Left kidney (tissue), 2 donors: ENCODE data around the gene KCNIP4. TPM values are rescaled to one million over a fixed set of nuclear protein-coding genes. Genes with fewer than 3 reads are reported as not detected.
"Not testable (repeated sequence)": the region's sequence is repeated elsewhere in the genome, so short reads cannot be mapped to it uniquely, and the experiment has no call there.

Source experiments
- DNase-seq: peaks from one replicate; pipeline ENCODE4 v3.0.0-alpha.2; 2013
- polyA plus RNA-seq: library from polyadenylated mRNA; unstranded; fragments of 120-200 nt; gene quantifications from one replicate; pipeline ENCODE4 v1.2.1, GENCODE V29; 2013; ENCODE audit not compliant: insufficient read length

KCNIP4 gene
- polyA plus RNA-seq, 1 donor = 13.0 TPM

DNA sequence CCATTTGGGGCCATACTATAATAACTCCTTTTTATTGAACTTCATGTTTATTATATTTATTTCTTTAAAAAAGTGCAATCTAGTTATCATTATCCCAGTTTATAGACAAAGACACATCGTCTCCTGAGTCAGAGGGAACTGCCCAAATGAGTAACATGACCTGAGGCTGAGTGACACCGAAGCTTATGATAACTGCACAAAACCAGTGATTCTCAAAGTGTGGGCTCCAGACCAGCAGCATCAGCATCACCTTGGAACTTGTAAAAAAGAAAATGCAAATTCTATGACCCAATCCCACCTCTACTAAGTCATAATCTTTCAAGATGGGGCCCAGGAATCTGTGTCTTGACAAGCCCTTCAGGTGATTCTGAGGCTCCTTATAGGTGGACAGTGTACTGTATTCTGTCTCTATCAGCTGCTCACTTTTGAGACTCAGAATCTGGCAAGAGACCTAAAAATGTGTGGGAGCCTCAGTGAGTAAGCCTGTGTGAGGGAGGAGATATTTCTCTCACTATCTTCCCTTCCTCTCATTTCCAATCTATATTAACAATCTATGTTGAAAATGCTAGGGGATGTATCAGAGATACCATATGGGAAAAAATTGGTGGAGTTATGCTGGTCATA, 1101.3 kb downstream of the KCNIP4 start:
- DNase-seq = no peak

- no peak for DNase-seq
These were observed 1104.3 kb downstream of the KCNIP4 start for GRCh38 chr4:20844311-20844710.

DNA sequence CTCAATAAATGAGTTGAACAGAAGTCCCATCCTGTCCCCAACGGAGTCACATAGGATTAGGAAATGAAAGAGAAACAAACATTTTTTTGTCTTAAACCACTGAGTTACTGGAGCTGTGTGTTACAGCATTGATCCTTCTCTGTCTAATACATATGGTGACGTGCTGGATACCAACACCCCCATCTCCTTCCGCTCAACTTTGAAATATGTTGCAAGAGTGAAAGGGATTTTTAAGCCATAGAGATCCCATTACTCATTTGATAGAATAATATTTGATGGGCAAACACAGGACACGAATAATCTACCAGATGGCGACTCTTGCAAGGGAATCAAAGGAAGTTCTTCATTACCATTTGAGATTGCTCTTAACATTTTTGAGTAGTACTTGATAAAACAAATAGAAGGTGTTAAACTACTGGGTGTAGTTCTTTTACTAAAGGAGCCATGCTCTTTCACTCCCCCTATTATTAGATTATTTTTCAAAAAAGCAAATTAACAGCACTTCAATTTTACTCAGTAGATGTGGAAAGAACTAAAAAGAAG, 1107.9 kb downstream of the KCNIP4 start:
- no peak for DNase-seq

- DNase-seq = no peak
These were observed 1108.6 kb downstream of the KCNIP4 start for GRCh38 chr4:20839957-20840356.

DNA sequence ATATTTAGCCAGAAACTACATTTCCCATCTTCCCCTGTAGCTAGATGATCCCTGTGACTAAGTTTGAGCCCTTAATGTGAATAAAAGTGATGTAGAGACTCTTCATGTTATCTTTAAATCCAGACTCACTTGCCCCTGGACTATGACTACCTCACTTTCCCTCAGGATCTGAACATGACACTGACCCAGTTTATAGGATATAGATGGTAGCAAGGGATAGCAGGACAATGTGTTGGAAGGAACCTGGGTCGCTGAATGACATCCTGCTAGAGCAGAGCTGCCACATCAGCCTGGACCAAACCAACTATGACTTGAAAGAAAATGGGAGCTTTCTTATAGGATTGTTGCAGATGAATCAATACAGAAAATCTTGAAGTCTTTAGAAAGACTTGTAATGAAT, 1110.1 kb downstream of the KCNIP4 start:
- DNase-seq = no peak

DNA sequence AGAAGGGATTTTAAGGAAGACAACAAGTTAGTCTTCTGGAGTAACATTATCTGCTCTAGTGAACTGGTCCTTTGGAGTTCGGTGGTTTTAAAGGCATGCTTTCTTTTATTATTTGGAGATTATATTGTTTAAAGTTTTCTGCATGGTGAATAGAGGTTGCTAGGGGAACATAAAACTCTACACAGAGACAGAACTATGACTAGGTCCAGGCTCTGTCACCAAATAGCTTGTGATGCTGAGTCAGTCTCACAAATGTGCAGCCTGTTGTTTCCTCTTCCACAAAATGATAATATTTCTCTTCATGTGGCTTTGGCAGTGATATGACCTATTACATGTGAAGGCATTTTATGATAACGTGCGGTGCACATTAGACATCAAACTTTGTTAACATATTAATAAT, 1115.7 kb downstream of the KCNIP4 start:
- no peak for DNase-seq

GRCh38 chr4:20831746-20832145, 1116.8 kb downstream of the KCNIP4 start:
- DNase-seq = no peak

GRCh38 chr4:20829617-20830357, 1118.8 kb downstream of the KCNIP4 start:
- no peak for DNase-seq

DNA sequence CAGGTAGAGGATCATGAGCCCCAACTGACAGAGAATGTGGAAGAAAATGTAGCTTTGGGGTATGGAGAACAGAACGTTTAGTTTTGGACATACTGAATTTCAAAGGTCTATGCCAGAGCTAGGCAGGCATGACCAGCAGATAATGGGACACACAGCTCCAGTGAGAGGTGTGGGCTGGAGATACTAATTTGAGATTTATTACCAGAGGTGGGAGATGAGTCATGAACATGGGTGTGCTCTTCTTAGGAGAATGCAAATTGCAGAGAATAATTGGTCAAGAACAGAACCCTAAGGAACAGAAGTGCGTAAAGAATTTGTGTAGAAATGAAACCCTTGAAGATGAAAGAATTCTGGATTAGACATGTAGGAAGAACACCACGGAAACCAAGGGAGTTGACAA, 1123.1 kb downstream of the KCNIP4 start:
- DNase-seq = no peak

DNA sequence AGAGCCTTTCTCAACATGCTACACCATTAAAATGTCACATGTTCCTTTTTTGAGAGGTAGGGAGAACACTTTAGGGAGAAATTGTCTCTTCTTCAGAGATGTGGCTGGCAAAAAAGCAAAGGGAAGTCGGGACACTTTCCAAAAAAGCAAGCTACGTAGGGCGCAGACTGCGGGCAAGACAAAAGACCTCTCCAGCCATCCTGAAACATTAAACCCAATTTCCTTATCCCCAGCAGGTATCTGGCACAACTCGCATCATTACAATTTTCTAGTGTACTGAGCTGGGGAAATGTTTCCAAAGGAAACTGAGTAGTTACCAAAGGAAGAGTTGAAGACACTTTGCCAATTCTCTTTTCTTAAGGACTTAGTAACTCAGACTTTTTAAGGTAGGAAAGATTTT, 1132.3 kb downstream of the KCNIP4 start:
- DNase-seq = no peak

DNA sequence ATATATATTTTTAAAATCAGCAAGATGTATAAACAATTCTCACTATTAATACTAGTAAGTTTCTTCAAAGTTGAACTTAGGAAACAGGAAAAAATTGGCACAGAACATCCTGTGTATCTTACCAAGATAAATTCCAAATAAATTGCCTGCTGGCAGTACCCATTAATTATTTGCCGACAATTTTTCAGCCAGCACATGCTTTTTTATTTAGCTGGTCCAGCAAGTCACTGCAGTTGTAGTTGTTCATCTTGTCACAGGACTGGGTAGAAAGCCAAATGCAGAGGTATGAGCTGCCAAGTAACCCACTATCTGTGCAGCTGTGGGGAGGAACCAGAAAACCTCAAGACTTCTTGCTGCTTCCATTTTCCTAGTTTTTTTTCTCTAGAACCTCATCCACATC, 1134.9 kb downstream of the KCNIP4 start:
- DNase-seq = no peak

DNA sequence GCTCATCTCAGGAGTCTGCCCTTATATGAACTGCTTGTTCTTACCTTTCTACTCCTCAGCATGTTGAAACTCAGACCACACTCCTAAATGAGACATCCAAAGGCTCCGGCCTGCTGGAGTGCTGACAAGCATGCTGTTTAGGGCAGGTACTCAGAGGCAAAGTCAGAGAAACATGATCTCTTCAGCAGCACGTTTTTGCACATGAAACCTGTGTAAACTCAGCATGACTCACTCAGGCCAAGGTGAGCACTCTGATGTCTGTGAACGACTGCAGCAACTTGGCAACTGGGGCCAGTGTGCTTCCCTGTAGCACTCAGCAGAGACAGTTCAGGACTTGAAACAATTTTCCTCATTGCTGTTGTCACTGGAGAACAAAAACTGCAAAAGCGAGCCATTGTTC, 1138.8 kb downstream of the KCNIP4 start:
- DNase-seq = no peak

- DNase-seq = no peak
These were observed 1142.9 kb downstream of the KCNIP4 start for GRCh38 chr4:20805716-20806115.

DNA sequence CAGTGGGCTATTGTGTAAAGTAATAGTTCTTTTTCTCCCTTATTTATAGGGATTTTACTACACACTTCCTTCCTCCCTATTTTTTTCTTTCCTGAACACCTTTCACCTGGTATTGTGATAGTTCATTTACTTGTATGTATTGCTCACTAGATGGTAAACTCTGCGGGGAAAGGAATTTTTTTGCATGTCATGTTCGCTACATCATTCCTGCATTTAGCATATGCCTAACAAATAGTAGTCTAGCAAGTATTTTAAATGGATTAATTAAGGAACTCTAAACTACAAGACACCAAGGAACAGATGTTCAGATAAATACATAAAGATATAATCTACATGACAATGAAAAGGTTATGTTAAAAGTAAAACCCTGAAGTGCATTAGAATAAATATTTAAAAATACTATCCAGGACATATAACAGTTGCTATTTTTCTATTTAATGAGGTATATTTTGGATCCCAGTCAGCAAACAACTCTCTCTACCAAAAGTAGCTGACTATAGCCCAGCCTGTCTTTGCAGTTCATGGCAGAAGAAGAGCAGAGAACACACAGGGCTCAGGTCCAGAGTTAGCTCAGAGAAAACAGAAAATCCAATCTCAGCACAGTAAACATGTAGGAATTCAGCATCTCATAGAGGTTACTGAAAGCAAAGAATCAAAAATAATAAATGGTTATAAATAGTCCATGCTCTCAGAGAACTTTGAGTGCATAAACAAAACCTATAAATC, 1160.5 kb downstream of the KCNIP4 start:
- DNase-seq = no peak

DNA sequence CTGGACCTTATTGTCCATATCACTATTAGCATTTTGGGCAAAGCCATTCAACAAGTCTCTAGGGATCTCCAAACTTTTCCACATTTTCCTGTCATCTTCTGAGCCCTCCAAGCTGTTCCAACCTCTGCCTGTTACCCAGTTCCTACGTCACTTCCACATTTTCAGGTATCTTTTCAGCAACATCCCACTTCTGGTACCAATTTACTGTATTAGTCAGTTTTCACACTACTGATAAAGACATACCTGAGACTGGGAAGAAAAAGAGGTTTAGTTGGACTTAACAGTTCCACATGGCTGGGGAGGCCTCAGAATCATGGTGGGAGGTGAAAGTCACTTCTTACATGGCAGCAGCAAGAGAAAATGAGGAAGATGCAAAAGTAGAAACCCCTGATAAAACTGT, 1165.4 kb downstream of the KCNIP4 start:
- not testable (repeated sequence) for DNase-seq

DNA sequence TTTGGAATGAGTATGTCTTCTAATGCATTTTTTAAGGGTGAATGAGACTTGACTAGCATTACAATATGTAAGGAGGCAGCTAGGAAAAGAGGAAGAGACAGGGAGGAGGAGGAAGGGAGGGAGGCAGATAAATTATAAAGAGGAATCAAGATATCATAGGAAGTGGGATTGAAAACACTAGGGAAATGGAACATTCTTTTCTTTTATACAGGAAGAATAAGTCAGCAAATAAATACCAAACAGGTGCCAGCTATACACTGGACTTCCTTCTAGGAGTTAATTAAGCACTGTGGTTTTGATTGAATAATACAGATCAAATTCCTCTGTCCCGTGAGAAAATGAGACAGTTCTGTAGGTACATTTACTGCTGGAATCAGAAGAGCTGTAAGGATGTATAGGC, 1169.7 kb downstream of the KCNIP4 start:
- DNase-seq = no peak

DNA sequence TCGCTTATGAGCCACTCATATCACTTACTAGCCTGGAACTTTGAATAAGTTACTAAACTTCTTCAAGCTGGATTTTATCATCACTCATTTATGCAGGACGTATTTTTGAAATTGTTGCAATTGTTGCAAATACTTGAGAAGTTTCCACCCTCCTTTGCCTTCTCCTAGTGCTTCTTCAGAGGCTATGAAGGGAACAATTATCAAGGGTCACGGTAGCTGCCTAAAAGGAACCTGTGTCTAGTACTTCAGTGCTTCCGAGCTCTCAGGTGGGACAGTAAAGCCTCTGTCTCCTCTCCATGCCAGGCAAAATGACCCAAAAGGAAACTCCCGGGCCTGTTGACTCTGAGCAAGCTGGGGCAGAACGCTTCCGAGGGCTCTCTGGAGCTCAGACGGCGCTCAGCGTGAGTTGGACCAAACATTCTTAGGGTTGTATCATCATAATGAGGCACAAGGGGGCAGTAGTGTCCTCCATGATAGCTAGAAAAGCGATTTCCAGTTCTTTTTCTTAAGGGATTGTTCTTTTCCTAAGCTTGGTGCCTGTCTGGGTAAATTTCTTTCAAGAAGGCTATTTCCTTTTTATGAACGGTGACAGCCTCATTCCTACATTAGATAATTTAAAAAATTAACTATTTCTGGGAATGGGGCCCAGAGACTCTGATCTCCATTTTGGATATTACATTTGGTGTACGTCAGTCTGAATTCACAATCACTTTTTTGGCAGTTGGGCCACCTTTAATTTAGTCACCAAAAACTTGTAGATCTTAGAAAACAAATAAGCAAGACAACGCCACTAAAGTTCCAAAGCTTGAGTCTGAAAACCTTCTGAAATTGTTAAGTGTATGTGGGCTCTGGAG, 1175.2 kb downstream of the KCNIP4 start:
- peak; percentile 77 for DNase-seq

DNA sequence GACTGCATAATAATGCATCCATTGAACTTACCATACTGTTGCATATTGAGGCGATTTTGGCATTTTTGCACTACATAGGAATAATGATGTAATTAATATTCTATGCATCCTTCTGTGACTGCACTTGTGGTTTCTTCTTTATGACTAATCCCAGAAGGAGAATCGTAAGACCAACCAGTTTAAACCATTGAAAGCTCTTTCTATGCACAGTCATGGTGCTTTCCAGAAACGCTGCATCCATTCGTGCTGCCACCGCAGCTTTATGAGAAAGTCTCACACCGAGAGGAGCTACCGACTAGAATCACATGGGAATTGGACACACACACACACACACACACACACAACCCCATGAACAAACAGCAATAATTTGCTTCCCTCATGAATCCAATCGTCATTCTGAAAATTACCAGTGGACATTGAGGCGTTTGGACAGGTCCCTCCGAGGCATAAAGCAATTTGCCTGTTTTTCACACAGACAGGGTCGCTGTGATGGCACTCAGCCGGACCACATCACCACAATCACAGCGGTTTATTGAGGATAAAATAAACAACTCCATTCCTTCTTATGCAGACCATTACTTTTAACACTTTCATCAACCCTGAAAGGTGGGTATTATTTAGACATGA, 1184.1 kb downstream of the KCNIP4 start:
- no peak for DNase-seq

DNA sequence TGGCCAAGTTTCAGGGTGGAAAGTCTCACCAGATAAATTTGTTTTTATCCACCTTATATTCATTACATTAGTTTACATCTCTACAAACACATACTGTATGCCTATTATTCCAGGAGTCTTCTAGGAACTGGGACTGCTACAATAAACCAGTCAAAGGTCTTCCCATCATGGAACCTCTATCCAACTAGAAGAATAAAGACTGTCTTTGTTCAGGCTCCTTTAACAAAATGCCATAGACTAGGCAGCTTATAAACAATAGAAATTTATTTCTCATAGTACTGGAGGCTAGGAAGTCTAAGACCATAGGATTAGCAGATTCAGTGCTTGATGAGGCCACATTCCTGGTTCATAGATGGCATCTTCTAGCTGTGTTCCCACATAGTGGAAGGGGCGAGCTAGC, 1186.7 kb downstream of the KCNIP4 start:
- no peak for DNase-seq

- DNase-seq = no peak
These were observed 1187.2 kb downstream of the KCNIP4 start for GRCh38 chr4:20761382-20761781.

DNA sequence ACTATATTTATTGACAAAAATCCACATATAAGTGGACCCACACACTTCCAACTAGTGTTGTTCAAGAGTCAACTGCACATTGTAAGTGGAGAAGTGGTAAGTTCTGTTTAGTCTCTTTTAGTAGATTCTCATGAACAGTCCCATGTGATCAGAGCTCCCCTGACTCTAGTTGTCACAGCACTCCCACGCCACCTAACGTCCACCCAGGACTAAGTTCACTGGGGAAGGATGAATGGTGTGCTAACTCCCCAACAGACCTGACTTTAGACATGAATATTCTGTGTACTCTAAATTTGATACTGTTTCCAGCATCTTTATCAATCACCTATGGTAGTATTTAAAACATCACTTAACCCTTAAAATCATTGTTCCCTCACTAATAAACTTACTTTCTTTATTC, 1188.5 kb downstream of the KCNIP4 start:
- no peak for DNase-seq

DNA sequence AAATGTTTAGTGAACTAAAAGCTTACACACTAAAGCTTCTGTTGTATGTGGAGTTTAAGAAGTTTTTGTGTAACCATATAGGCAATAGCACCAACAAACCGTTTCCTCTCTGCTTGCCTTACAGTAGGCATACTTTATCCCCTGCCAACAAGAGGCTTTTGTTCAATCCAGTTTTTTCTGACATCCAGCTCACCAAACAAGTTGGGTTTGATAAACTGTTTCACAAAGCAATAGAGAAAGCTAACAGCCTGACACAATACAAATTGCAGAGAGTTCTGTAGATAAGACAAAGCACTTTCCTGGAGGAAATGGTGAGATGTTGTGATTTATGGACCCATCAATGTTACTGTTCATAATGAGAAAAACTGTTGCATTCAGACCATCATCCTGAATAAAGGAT, 1194.5 kb downstream of the KCNIP4 start:
- no peak for DNase-seq
